HG02885 (cell line): ENCODE data around the gene ZNF681.
"Not testable (repeated sequence)": the region's sequence is repeated elsewhere in the genome, so short reads cannot be mapped to it uniquely, and the experiment has no call there.

ENCODE experiments used
- ATAC-seq: cut with Tn5 transposase; IDR thresholded peaks from one replicate; pipeline ENCODE4 v1.9.1; 2021; ENCODE audit warnings: mild to moderate bottlenecking; ENCODE audit not compliant: unreplicated experiment, poor library complexity

The ZNF681 gene

DNA sequence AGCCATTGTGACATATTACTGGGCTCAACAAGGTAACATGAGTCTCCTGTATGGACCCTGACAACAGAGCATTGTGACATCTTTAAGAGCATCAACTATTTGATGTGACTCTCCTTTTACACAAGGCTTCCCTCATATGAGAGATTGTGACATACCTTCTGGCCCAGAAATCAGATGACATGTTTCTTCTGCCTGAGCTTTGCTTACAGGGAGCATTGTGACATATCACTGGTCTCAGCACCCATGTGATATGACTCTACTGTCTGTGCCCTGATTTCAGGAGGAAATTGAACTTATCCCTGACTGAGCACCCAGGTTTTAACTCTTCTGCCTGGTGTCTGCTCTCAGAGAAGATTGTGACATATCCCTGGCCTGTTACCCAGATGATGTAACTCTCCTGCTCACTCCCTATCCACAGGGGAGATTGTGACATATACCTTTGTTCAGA, 15.9 kb upstream of the ZNF681 start:
- no peak for ATAC-seq

GRCh38 chr19:23774106-23774505, 15.4 kb upstream of the ZNF681 start:
- no peak for ATAC-seq

- ATAC-seq, result no peak
These were observed 14.0 kb upstream of the ZNF681 start for GRCh38 chr19:23772675-23773063.

DNA sequence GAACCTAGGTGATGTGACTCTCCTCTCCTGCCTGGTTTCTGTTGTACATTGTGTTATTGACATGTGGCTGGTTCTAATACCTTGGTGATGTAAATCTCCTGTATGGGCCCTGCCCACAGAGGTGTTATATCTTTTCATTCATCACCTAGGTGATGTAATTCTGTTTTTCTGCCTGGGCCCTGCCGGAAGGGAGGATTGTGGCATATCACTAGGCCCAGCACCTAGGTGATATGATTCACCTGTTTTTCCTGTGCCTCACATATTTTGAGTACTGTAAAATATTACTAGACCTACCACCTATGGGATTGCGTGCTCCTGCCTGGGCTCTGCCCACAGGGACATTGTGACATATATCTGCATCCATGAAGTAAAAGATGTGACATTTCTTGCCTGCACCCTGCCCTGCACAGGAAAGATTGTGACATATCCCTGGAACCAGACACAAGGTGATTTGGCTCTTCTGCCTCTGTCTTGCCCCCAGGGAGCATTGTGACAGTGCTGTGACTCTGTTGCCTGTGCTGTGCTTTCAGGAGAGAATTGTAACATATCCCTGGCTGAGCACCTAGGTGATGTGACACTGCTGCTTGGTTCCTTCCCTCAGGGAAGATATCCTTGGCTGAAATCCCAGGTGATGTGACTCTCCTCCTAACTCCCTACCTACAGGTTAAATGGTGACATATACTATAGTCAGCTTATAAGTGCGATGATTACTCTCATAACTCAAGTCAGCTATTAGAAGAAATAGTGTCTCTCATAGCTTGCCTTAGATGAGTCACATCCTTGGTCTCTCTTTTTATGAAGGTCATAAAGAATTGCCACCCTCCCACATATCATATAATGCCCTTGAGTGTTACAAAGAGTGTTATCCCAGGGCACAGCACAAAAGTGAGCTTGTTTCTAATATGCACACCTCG, 13.3 kb upstream of the ZNF681 start:
- ATAC-seq, result no peak

DNA sequence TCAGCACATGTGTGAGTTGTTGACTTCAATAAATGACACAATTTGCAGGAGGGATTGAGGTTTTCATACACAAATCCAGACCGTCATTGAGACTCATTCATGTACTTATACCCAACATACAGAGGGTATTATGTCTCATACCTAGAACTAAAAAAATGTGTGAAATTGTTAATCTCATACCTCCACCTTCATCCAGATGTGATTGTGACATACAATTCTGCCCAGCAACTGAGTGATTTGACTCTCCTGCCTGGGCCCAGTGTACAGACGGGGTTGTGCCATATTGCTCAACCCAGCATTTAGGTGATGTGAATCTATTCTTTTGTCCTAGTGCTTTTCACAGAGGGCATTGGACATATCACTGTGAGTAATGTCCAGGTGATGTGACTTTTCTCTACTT, 12.6 kb upstream of the ZNF681 start:
- ATAC-seq, result no peak

GRCh38 chr19:23770672-23771250, 12.1 kb upstream of the ZNF681 start:
- ATAC-seq, result no peak

GRCh38 chr19:23769691-23770468, 11.2 kb upstream of the ZNF681 start:
- no peak for ATAC-seq

GRCh38 chr19:23766951-23767350, 8.3 kb upstream of the ZNF681 start:
- ATAC-seq, result no peak

- ATAC-seq, result no peak
These were observed 6.1 kb upstream of the ZNF681 start for GRCh38 chr19:23764781-23765180.

DNA sequence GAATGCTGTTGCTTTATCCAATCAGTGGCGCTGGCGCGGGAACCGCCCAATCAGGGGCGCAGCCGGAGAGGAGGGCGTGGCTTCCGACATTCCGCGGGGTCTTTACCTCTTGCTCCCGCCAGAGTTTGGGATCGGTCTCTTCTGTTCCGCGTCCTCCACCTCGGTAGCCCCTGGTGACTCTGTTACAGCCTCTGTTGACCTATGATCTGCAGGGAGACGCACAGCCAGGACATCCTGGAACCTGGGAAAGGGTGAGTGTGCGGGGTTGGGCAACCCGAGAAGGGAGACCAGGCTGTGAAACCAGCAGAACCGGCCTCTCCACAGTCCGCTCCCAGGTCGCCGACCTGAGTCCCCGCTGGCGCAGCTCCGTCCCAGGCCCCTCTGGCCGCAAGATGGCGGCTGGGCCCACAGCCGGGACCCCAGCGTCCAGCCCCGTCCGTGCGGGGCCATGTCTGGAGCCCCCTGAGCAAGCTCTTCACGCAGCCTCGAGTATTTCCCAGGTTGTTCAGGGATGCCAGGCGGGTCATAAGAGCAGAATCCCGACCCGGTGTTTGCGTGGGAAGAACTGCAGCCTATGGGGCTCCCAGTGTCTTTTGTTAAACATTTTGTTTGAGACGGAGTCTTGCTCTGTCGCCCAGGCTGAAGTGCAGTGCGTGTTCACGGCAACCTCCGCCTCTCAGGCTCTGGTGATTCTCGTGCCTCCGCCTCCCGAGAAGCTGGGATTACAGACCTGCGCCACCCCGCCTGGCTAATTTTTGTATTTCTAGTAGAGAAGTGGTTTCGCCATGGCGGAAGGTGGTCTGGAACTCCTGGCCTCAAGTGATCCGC, 4.4 kb upstream of the ZNF681 start:
- no peak for ATAC-seq

GRCh38 chr19:23762548-23762883, 3.8 kb upstream of the ZNF681 start:
- ATAC-seq, result no peak

- not testable (repeated sequence) for ATAC-seq
These were observed 1.6 kb upstream of the ZNF681 start for GRCh38 chr19:23760326-23760725.

- ATAC-seq, result not testable (repeated sequence)
These were observed 15.0 kb downstream of the ZNF681 start for GRCh38 chr19:23743633-23744232.

DNA sequence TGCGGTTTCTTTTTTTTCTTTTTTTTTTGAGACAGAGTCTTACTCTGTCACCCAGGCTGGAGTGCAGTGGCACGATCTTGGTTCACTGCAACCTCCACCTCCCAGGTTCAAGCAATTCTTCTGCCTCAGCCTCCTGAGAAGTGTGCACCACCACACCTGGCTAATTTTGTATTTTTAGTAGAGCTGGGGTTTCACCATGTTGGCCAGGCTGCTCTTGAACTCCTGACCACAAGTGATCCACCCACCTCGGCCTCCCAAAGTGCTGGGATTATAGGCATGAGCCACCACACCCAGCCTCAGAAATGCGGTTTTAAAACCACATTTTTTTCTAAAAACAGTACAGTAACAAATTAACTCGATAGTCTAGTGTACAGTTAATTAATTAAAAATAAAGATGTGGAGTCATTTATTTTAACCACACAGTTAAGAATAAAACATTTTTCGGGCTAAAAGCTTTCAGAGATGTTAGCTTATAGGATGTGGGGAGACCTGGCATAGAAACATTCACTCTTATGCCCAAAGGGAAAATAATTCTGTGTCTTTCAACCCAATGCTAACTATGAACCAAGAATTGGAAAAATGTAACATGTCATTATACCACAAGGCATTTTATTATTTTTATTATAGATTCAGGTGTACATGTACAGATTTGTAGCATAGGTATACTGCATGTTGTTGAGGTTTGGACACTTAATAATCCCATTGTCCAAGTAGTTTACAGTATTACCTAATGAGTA, 27.8 kb downstream of the ZNF681 start:
- ATAC-seq, result not testable (repeated sequence)

GRCh38 chr19:23724161-23724560, 34.5 kb downstream of the ZNF681 start:
- ATAC-seq, result not testable (repeated sequence)

DNA sequence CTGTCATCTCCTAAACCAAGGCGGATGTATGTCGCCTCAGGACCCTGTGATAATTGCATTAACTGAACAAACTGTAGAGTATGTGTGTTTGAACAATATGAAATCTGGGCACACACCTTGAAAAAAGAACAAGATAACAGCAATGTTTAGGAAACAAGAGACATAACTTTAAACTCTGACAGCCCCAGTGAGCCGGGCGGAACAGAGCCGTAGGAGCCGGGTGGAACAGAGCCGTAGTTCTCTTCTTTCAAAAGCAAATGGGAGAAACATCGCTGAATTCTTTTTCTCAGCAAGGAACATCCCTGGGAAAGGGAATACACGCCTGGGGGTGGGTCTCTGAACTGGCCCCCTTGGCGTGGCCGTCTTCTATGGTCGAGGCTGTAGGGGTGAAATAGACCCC, 39.9 kb downstream of the ZNF681 start:
- ATAC-seq, result no peak

GRCh38 chr19:23716792-23717191, 41.9 kb downstream of the ZNF681 start:
- no peak for ATAC-seq

DNA sequence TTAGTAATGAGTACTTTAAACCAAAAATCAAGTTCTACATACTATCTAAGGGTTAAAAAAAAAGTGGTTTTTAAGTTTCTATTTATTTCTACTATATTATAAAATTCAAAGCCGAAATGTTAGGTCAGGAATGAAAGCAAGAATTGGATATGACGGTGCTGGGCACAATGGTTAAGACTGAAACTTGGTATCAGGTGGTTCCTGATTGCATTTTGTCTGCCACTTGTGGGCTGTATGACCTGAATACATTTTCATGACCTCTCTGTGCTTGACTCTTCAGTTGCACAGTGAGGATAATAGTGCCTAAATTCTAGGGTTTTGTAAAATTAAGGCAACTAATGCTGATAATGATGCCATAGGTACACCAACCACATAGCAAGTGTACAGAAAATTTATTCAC, 49.3 kb downstream of the ZNF681 start:
- ATAC-seq, result no peak

- no peak for ATAC-seq
These were observed 52.0 kb downstream of the ZNF681 start for GRCh38 chr19:23706657-23707056.
